HepG2 (cell line): ENCODE measurements around the gene MAP3K20. TPM values are rescaled to one million over a fixed set of nuclear protein-coding genes. Genes with fewer than 3 reads are reported as not detected.
A peak's percentile ranks its signal among the peaks of the same experiment; 100 is the strongest.

Experiments
- ARID5B ChIP-seq: IDR thresholded peaks from 2 replicates; pipeline ENCODE4 v1.4.0; 2020; ENCODE audit warnings: mild to moderate bottlenecking, missing genetic modification reagents
- ERF ChIP-seq: IDR thresholded peaks from 2 replicates; pipeline ENCODE4 v1.6.1; 2018; ENCODE audit warnings: missing biosample characterization, missing genetic modification reagents
- FOXA1 ChIP-seq, 2 experiments: fragments of 450-650 bp in 1 of 2; sonication (generic) in 1 of 2; formaldehyde crosslinking in 1 of 2; IDR thresholded peaks; 2 replicates each; pipeline versions ENCODE4 v1.4.0 to v1.6.1; 2016 to 2020; ENCODE audit warnings: missing genetic modification reagents in 1 of 2
- MED1 ChIP-seq: sonication (generic); formaldehyde crosslinking; IDR thresholded peaks from 2 replicates; pipeline ENCODE4 v1.4.0; 2020; ENCODE audit warnings: missing genetic modification reagents
- MEIS1 ChIP-seq: sonication (generic); formaldehyde crosslinking; IDR thresholded peaks from 2 replicates; pipeline ENCODE4 v1.9.0; 2021; ENCODE audit warnings: mild to moderate bottlenecking, missing genetic modification reagents, moderate library complexity, borderline replicate concordance
- NR2F6 ChIP-seq, 2 experiments: IDR thresholded peaks; 2 replicates each; pipeline ENCODE4 v1.6.1; 2016; ENCODE audit warnings: antibody characterized with exemption in 1 of 2, mild to moderate bottlenecking in 1 of 2
- PHF21A ChIP-seq: sonication (generic); formaldehyde crosslinking; IDR thresholded peaks from 2 replicates; pipeline ENCODE4 v1.5.0; 2020; ENCODE audit warnings: mild to moderate bottlenecking, missing genetic modification reagents
- RBM22 ChIP-seq: fragments of 200-400 bp; formaldehyde crosslinking; optimal IDR thresholded peaks from 2 replicates; pipeline ENCODE3; 2017; ENCODE audit warnings: mild to moderate bottlenecking, low read length, moderate library complexity
- REPIN1 ChIP-seq: sonication (generic); formaldehyde crosslinking; IDR thresholded peaks from 2 replicates; pipeline ENCODE4 v1.8.0; 2022; ENCODE audit warnings: missing genetic modification reagents, low read depth, mild to moderate bottlenecking, borderline replicate concordance
- RXRB ChIP-seq: IDR thresholded peaks from 2 replicates; pipeline ENCODE4 v1.6.1; 2016; ENCODE audit warnings: borderline replicate concordance, missing genetic modification reagents, missing compliant biosample characterization
- SCMH1 ChIP-seq: sonication (generic); formaldehyde crosslinking; IDR thresholded peaks from 2 replicates; pipeline ENCODE4 v1.9.0; 2021; ENCODE audit warnings: missing genetic modification reagents, mild to moderate bottlenecking, borderline replicate concordance
- SRF ChIP-seq: IDR thresholded peaks from 2 replicates; pipeline ENCODE4 v1.6.1; 2011; ENCODE audit warnings: mild to moderate bottlenecking, low read depth, low read length, moderate library complexity
- U2AF2 ChIP-seq: fragments of 200-400 bp; formaldehyde crosslinking; IDR thresholded peaks from 2 replicates; pipeline ENCODE4 v1.6.1; 2017; ENCODE audit warnings: low read depth, mild to moderate bottlenecking, low read length
- XRCC5 ChIP-seq: fragments of 200-400 bp; formaldehyde crosslinking; optimal IDR thresholded peaks from 2 replicates; pipeline ENCODE3; 2017; ENCODE audit warnings: mild to moderate bottlenecking, low read length
- ZMYM4 ChIP-seq: sonication (generic); formaldehyde crosslinking; IDR thresholded peaks from 2 replicates; pipeline ENCODE4 v1.8.1; 2023; ENCODE audit warnings: mild to moderate bottlenecking, missing genetic modification reagents
- ZNF276 ChIP-seq: sonication (generic); formaldehyde crosslinking; IDR thresholded peaks from 2 replicates; pipeline ENCODE4 v1.4.0; 2020; ENCODE audit warnings: mild to moderate bottlenecking, low read depth, missing genetic modification reagents
- ZNF564 ChIP-seq: sonication (generic); formaldehyde crosslinking; IDR thresholded peaks from 2 replicates; pipeline ENCODE4 v1.8.1; 2023; ENCODE audit warnings: mild to moderate bottlenecking, missing genetic modification reagents
- ZNF678 ChIP-seq: sonication (generic); formaldehyde crosslinking; IDR thresholded peaks from 2 replicates; pipeline ENCODE4 v1.4.0; 2020; ENCODE audit warnings: mild to moderate bottlenecking, missing genetic modification reagents
- ZNF75D ChIP-seq: sonication (generic); formaldehyde crosslinking; IDR thresholded peaks from 2 replicates; pipeline ENCODE4 v1.8.1; 2023; ENCODE audit warnings: missing genetic modification reagents, mild to moderate bottlenecking, borderline replicate concordance
- ZSCAN31 ChIP-seq: sonication (generic); formaldehyde crosslinking; IDR thresholded peaks from 2 replicates; pipeline ENCODE4 v1.5.0; 2020; ENCODE audit warnings: low read depth, mild to moderate bottlenecking, missing genetic modification reagents
- polyA plus RNA-seq, 8 experiments: library from polyadenylated mRNA; depleted of rRNA in 3 of 8; stranded (reverse) in 7 of 8; unstranded in 1 of 8; fragments of >200 nt; fragmentation: Illumina TruSeq in 4 of 8; extraction: Trizol in 4 of 8; gene quantifications; 2 replicates each; pipeline versions ENCODE4 v1.2.1 to v1.2.3, GENCODE V29; 2011 to 2016; ENCODE audit warnings: low read depth in 4 of 8, missing spikeins in 1 of 8, mixed read lengths in 1 of 8; ENCODE audit not compliant: insufficient read depth in 1 of 8
- total RNA-seq, 5 experiments: library from RNA; depleted of rRNA; stranded (reverse); fragments of >200 nt; fragmentation: Illumina TruSeq; extraction: Trizol; gene quantifications; 2 replicates each; pipeline ENCODE4 v1.2.3, GENCODE V29; 2016; ENCODE audit warnings: low read depth in 1 of 5

MAP3K20 gene
- total and polyA plus RNA-seq, 2 of the 13 experiments (the other 11 are each of a cell fraction or from before 2014, with no cell fraction given): 5.2 to 13.5 TPM

- TF ChIP-seq ARID5B (CRISPR knock-in tag) (peak; percentile 64; the same call in 1 of the 2 replicates), ZNF75D (CRISPR knock-in tag) (no peak), FOXA1 (IDR thresholded peaks at IDR 0.05) (no peak), FOXA1 (CRISPR knock-in tag; IDR thresholded peaks at IDR 0.05) (peak; percentile 64), ZNF276 (no peak), SRF (peak; percentile 27; the same call in 1 of the 2 replicates), REPIN1 (CRISPR knock-in tag) (peak; percentile 32; the same call in 1 of the 2 replicates), RBM22 (no peak), ZSCAN31 (CRISPR knock-in tag) (no peak), SCMH1 (CRISPR knock-in tag) (no peak), ZNF564 (CRISPR knock-in tag) (no peak), MEIS1 (CRISPR knock-in tag) (no peak), PHF21A (CRISPR knock-in tag) (no peak), RXRB (CRISPR knock-in tag) (peak; percentile 9; the same call in 1 of the 2 replicates), MED1 (CRISPR knock-in tag) (0 out of 2 replicates have a peak, but pooled peaks have one; percentile 20), ZMYM4 (CRISPR knock-in tag) (no peak), ERF (CRISPR knock-in tag) (peak; percentile 59; the same call in 1 of the 2 replicates), ZNF678 (CRISPR knock-in tag) (no peak), U2AF2 (no peak), XRCC5 (peak; percentile 45), NR2F6 (IDR thresholded peaks at IDR 0.05) (no peak), NR2F6 (CRISPR knock-in tag; IDR thresholded peaks at IDR 0.05) (no peak)
Observed at GRCh38 chr2:173210270-173211196, 134.9 kb downstream of the MAP3K20 start (continued).
